Measurements from ENCODE around the gene EEF1E1.

Gene EEF1E1

DNA sequence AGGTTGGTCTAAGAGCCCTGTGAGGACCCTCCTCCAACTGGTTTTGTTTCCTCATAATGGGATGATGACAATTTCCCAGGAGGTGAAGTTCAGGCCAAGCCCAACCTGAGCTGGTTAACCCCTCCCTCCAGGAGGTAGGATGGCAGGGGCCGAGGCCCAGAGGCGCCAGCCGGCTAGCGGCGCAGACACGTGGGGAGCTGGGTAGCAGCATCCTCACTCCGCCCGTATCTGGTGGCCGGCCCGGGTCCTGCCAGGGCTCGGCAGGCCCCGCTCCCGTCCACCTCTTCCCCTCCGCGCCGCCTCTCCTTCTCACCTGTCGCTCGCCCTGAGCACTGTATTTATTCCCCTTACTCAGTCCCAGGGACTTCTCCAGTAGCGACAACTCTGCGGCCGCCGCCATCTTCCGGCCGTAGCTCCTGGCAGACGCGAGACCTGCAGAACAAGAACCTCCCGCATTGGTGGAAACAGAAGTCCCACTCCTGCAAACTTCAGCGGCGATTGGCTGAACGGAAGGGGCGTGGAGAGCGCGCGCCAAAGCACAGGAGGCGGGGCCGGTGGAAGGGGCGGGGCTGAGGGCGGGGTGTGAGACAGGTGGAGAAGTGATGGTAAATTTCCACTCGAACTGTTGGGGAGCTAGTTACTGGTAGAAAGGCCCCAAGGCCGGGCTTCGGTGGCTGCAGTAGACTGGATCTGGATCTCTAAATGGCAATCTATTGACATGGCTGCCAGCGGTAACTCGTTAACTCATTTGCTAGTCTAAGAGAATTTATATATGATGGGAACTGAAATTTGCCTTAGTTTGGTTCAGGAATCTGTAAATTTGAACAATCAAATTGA is at the start of gene EEF1E1:
Gene EEF1E1 (minus strand): TSS at position 427 of the 837 bp plus-strand sequence. CDS start 27 bp downstream, at position 400.
- DNase-seq = peak; percentile 77

- DNase-seq = no peak
Measured at GRCh38 chr6:8149350-8149749, 47.0 kb upstream of the EEF1E1 start.

DNA sequence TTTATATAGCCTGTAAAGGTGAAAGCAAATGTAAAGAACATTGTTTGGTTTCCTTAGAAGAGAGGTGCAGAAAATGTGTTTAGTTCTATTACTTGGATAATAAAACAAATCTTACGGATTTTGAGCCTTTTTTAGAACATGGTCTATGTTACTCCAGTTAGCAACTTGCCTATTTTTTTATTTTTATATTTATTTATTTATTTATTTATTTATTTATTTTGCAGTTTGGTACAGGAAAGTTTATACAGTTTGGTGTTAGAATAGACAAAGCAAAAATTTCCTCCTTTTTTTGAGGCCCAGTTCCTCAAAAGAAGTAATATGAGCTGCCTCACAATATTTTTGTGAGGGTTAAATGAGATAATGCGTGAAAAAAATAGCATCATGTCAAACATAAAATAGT is 41.6 kb upstream of the EEF1E1 start:
- DNase-seq = no peak

- no peak for DNase-seq
Measured at GRCh38 chr6:8139451-8139850, 37.1 kb upstream of the EEF1E1 start.

- no peak for DNase-seq
Measured at GRCh38 chr6:8137529-8137939, 35.2 kb upstream of the EEF1E1 start.

- no peak for DNase-seq
Measured at GRCh38 chr6:8135276-8135675, 32.9 kb upstream of the EEF1E1 start.

DNA sequence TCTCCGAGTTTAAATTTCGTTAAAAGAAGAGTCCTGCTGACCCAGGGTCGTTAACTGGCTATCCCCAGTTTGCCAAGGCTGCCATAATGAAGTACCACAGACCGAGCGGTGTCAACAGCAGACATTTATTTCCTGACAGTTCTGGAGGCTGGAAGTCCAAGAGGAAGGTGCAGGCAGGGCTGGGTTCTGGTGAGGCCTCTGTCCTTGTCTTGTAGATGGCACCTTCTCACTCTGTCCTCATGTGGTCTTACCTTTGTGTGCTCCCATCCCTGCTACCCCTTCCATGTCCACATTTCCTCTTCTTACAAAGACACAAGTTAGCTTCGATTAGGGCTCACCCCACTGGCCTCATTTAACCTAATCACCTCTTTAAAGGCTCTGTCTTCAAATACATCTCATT is 29.8 kb upstream of the EEF1E1 start:
- no peak for DNase-seq

- peak; percentile 31 for DNase-seq
Measured at GRCh38 chr6:8131265-8131897, 29.0 kb upstream of the EEF1E1 start.

- no peak for DNase-seq
Measured at GRCh38 chr6:8130399-8130798, 28.1 kb upstream of the EEF1E1 start.

DNA sequence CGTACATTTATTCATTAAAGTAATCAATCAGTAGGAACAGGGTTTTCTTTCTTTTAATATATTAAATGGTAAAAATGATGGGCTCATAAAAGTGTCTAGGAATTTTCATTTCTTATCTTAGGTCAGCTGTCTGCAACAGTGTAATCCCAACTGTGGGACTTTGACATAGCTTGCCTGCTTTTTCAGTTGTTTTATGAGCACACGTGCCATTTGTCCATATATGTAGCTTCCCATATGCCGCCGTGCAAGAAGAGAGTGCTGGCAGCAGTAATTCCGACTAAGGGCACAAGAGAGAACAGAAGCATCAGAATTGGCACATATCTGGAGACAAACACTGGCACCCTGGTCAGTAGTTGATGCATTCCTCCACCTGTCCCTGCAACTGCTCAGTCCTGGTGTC is 20.9 kb upstream of the EEF1E1 start:
- DNase-seq = no peak

DNA sequence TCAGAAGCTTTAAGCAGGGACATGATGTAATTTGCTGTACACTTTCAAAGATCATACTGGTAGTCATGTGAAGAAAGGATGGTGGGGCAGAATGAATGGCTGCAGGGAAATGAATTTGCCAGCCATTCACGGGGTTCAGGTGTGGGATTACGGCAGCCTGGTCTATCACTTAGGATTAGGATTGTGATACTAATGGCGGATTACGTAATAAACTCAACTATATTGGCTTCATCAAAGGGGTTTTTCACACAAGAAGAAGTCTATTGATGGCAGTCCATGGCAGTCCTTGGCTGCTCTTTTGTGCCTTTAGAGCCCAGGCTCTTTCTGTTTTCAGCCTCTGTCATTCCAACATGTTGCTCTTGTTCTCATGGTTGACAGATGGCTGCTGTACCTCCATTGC is 12.6 kb upstream of the EEF1E1 start:
- DNase-seq = no peak

GRCh38 chr6:8113131-8113654 is 10.8 kb upstream of the EEF1E1 start:
- DNase-seq = no peak

- DNase-seq = no peak
Measured at GRCh38 chr6:8110725-8111124, 8.4 kb upstream of the EEF1E1 start.

- no peak for DNase-seq
Measured at GRCh38 chr6:8110117-8110721, 7.9 kb upstream of the EEF1E1 start.

DNA sequence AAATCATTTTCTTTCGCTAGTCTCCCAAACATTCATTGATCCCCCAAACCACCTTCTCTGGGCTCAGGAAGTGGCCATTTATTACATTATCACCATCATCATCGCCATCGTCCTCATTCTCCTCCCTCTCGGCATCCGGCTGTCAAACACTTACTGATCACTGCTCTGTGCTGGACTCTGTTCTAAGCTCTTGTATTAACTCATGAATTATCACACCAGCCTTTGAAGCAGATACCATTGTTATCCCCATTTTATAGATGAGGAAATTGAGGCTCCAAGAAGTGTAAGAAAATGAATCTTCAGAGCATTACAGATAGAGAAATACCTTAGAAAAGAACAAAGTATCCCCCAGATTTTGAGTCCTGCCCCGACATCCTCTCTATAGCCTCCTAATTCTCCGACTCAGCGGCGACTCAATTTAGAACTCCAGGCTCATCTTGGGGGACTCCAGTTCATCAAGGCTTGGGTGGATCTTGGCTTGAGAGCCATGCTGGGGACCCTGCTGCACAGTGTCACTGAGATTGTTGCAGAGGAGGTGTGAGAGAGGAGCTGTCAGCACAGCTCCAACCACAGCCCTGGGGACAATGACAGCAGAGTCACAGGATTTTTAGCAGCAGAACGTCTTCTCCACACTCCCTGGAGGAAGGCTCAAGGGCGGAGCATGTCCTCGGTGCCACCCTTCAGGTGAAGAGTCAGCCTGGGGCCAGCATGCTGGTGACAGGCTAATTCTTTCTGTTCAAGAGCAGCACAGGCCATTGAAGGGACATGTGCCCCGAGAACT is 6.6 kb upstream of the EEF1E1 start:
- no peak for DNase-seq

GRCh38 chr6:8108031-8108660 is 5.8 kb upstream of the EEF1E1 start:
- no peak for DNase-seq

DNA sequence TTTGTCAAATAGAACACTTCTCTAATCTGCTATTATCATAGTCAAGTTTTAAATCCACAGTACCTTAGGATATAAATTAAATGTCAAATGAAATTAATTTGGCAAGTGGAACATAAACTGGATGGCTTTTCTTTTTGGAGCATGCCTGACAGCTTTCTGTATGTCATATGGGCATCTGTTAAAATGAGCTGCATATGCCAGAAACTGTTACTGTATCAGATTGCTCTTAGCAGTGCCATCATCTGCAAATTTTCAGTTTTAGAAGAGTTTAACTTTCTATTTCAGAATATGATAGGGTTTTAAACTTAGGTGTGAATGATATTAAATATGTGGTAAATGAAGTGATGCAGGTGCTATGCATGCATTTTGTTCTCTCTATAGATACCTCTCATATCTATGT is 3.4 kb upstream of the EEF1E1 start:
- DNase-seq = no peak

DNA sequence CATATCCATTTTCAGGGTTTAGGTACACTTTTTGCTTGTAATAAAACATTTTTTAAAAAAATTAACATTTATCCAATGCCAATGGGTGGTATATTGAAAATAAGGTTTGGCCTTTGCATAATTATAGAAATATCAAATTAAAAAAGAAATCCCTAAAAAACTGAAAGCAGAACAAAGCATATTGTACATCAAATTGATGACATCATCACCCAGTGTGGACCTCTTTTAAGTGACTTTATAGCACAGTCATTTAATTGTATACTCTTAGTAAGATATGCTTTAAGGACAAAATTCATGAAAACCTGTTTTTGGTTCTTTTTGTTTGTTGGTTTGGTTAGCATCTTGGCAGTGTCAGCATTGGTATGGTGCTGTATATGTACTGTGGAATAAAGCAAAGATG is 1.4 kb upstream of the EEF1E1 start:
- no peak for DNase-seq

- no peak for DNase-seq
Measured at GRCh38 chr6:8100159-8100854, 2.0 kb downstream of the EEF1E1 start.

- DNase-seq = no peak
Measured at GRCh38 chr6:8090650-8091049, 11.7 kb downstream of the EEF1E1 start.

GRCh38 chr6:8088886-8089285 is 13.5 kb downstream of the EEF1E1 start:
- no peak for DNase-seq

Measured in NCI-H345 (cell line).